Prostate gland (tissue), 2 donors: ENCODE results near the gene LGALS9. TPM values are rescaled to one million over a fixed set of nuclear protein-coding genes. Genes with fewer than 3 reads are reported as not detected.

ENCODE experiments used
- DNase-seq: peaks from one replicate; pipeline ENCODE4 v3.0.0-alpha.2; 2019; ENCODE audit warnings: low spot score
- H3K27ac ChIP-seq, 2 donors: fragments of 200-600 bp; sonication (generic); 2 replicates each; pipeline ENCODE4 v1.5.1; 2017 to 2019
- H3K27me3 ChIP-seq: fragments of 200-600 bp; sonication (generic); replicated peaks from 2 replicates; pipeline ENCODE4 v1.5.1; 2019; ENCODE audit not compliant: insufficient read depth
- H3K36me3 ChIP-seq, 2 donors: fragments of 200-600 bp; sonication (generic); 1 replicate in 1 of 2; 2 replicates in 1 of 2; pipeline versions ENCODE4 v1.5.1 to v1.8.1; 2017 to 2019
- H3K4me1 ChIP-seq: fragments of 200-600 bp; sonication (generic); replicated peaks from 2 replicates; pipeline ENCODE4 v1.5.1; 2019
- H3K4me3 ChIP-seq, 2 donors: fragments of 200-600 bp; sonication (generic); 2 replicates each; pipeline ENCODE4 v1.5.1; 2017 to 2019
- H3K9me3 ChIP-seq: fragments of 200-600 bp; sonication (generic); 2 replicates; pipeline ENCODE4 v1.5.1; 2017
- CTCF ChIP-seq, 4 experiments: fragments of 200-600 bp in 2 of 4; fragments of 450-650 bp in 2 of 4; sonication (generic) in 2 of 4; IDR thresholded peaks; 1 replicate in 3 of 4; 2 replicates in 1 of 4; pipeline ENCODE4 v1.5.1; 2016 to 2019; ENCODE audit warnings: antibody characterized with exemption in 4 of 4, mild to moderate bottlenecking in 2 of 4, moderate library complexity in 2 of 4
- POLR2A ChIP-seq: fragments of 450-650 bp; IDR thresholded peaks from one replicate; pipeline ENCODE4 v1.6.1; 2016; ENCODE audit warnings: antibody characterized with exemption, mild to moderate bottlenecking
- POLR2AphosphoS5 ChIP-seq: sonication (generic); formaldehyde crosslinking; IDR thresholded peaks from one replicate; pipeline ENCODE4 v1.6.1; 2017; ENCODE audit warnings: antibody characterized with exemption
- WGBS: methylation state at CpG from one replicate; pipeline ENCODE4 v1.1.5; 2018; 5-methylcytosine and 5-hydroxymethylcytosine counted together
- intact Hi-C: fragments of 100-400 bp; cut with DNase I; formaldehyde crosslinking; loops from one replicate; pipeline ENCODE4 v1.14.2; 2022
- total RNA-seq, 2 donors: library from RNA; depleted of rRNA; stranded (reverse); fragments of >200 nt; gene quantifications; one replicate each; pipeline ENCODE4 v1.1.0, GENCODE V29; 2016

Gene LGALS9
- total RNA-seq, 2 donors from 2014 or later: 7.2 to 16.7 TPM

- TF ChIP-seq POLR2A: no peak
- no peak for TF ChIP-seq CTCF (IDR thresholded peaks at IDR 0.05)
- TF ChIP-seq POLR2AphosphoS5: no peak
- Histone ChIP-seq H3K27me3 (no peaks in the 10 kb centered on the region), H3K9me3 (no peaks in the 10 kb centered on the region), H3K4me1 (no peaks in the 10 kb centered on the region), H3K36me3 (no peaks in the 10 kb centered on the region), H3K27ac (no peak overlapping the region), H3K4me3 (no peak overlapping the region)
- DNase-seq: no peak
- 92% methylated on average over 8 of the region's 8 CpGs for WGBS
- intact Hi-C loops: no loop called here
These were observed 12.6 kb upstream of the LGALS9 start for GRCh38 chr17:27618417-27618816.

GRCh38 chr17:27620721-27621120, 10.3 kb upstream of the LGALS9 start:
- intact Hi-C loops: no loop called here
- Histone ChIP-seq H3K9me3 (no peaks in the 10 kb centered on the region), H3K4me1 (no peaks in the 10 kb centered on the region), H3K27ac (no peak overlapping the region), H3K27me3 (no peaks in the 10 kb centered on the region), H3K36me3 (no peaks in the 10 kb centered on the region), H3K4me3 (no peak overlapping the region)
- no peak for TF ChIP-seq POLR2AphosphoS5
- TF ChIP-seq CTCF (IDR thresholded peaks at IDR 0.05): no peak
- no peak for TF ChIP-seq POLR2A
- no peak for DNase-seq
- 86% methylated on average over 9 of the region's 9 CpGs for WGBS

- no peak for DNase-seq
- WGBS: 93% methylated on average over 4 of the region's 4 CpGs
- no peaks in the 10 kb centered on the region for H3K9me3 ChIP-seq
- H3K27ac ChIP-seq: no peak overlapping the region
- no peaks in the 10 kb centered on the region for H3K27me3 ChIP-seq
- intact Hi-C loops: no loop called here
- no peak for TF ChIP-seq POLR2AphosphoS5
- TF ChIP-seq POLR2A: no peak
- no peak for TF ChIP-seq CTCF (IDR thresholded peaks at IDR 0.05)
- H3K36me3 ChIP-seq: no peaks in the 10 kb centered on the region
- no peaks in the 10 kb centered on the region for H3K4me1 ChIP-seq
- no peak overlapping the region for H3K4me3 ChIP-seq
These were observed 9.5 kb upstream of the LGALS9 start for GRCh38 chr17:27621536-27621935.

GRCh38 chr17:27621942-27622559, 8.9 kb upstream of the LGALS9 start:
- WGBS: 86% methylated on average over 10 of the region's 10 CpGs
- H3K4me1 ChIP-seq: no peaks in the 10 kb centered on the region
- no peak for DNase-seq
- intact Hi-C loops: no loop called here
- no peaks in the 10 kb centered on the region for H3K27me3 ChIP-seq
- H3K36me3 ChIP-seq: no peaks in the 10 kb centered on the region
- H3K27ac ChIP-seq: no peak overlapping the region
- H3K4me3 ChIP-seq: no peak overlapping the region
- no peaks in the 10 kb centered on the region for H3K9me3 ChIP-seq
- TF ChIP-seq CTCF (IDR thresholded peaks at IDR 0.05) (no peak), POLR2AphosphoS5 (no peak), POLR2A (no peak)

GRCh38 chr17:27622986-27623385, 8.0 kb upstream of the LGALS9 start:
- 85% methylated on average over 4 of the region's 4 CpGs for WGBS

More at GRCh38 chr17:27622986-27623385, 8.0 kb upstream of the LGALS9 start:
- no peaks in the 10 kb centered on the region for H3K9me3 ChIP-seq
- DNase-seq: no peak
- H3K36me3 ChIP-seq: no peaks in the 10 kb centered on the region
- intact Hi-C loops: no loop called here
- H3K27me3 ChIP-seq: no peaks in the 10 kb centered on the region
- H3K27ac ChIP-seq: no peak overlapping the region
- TF ChIP-seq POLR2A: no peak
- no peak for TF ChIP-seq CTCF (IDR thresholded peaks at IDR 0.05)
- H3K4me1 ChIP-seq: no peaks in the 10 kb centered on the region
- H3K4me3 ChIP-seq: no peak overlapping the region
